H1 (cell line): ENCODE results near the gene CYP1B1. TPM values are rescaled to one million over a fixed set of nuclear protein-coding genes. Genes with fewer than 3 reads are reported as not detected.
A peak's percentile ranks its signal among the peaks of the same experiment; 100 is the strongest.

ENCODE experiments used
- CTCF ChIA-PET: fragments of 300-600 bp; sonication (Branson Sonifier 250); formaldehyde crosslinking; loops from one replicate; lab custom pipeline; 2021; ENCODE audit not compliant: partially characterized antibody; lab: Charles Lee
- POLR2A ChIA-PET: fragments of 300-600 bp; sonication (Branson Sonifier 250); formaldehyde crosslinking; loops from one replicate; lab custom pipeline; 2021; ENCODE audit warnings: inconsistent platforms; ENCODE audit not compliant: partially characterized antibody; lab: Charles Lee
- DNase-seq, 2 experiments: peaks; one replicate each; pipeline versions ENCODE4 v3.0.0 to v3.0.0-alpha.2; 2010 to 2022; ENCODE audit warnings: low spot score in 2 of 2, low read depth in 1 of 2, mixed read lengths in 1 of 2
- FAIRE-seq: peaks from 2 replicates; lab custom pipeline; 2011; peaks lifted over from hg19 to GRCh38; lab: Jason Lieb, UNC
- H2AFZ ChIP-seq: 2 replicates; pipeline ENCODE4 v1.8.1; 2012; ENCODE audit warnings: low read length, inconsistent platforms
- H2AK5ac ChIP-seq: 2 replicates; pipeline ENCODE4 v1.6.1; 2013; ENCODE audit warnings: low read depth, low read length
- H2BK120ac ChIP-seq: replicated peaks from 2 replicates; pipeline ENCODE3; 2013; ENCODE audit warnings: low read depth, low read length, inconsistent platforms
- H2BK12ac ChIP-seq: 2 replicates; pipeline ENCODE4 v1.6.1; 2013; ENCODE audit warnings: low read depth, low read length
- H2BK15ac ChIP-seq: 2 replicates; pipeline ENCODE4 v1.6.1; 2013; ENCODE audit warnings: low read length
- H2BK20ac ChIP-seq: 2 replicates; pipeline ENCODE4 v1.6.1; 2013; ENCODE audit warnings: low read length
- H2BK5ac ChIP-seq: 2 replicates; pipeline ENCODE4 v1.6.1; 2013; ENCODE audit warnings: low read depth, low read length
- H3K14ac ChIP-seq: 2 replicates; pipeline ENCODE4 v1.6.1; 2013; ENCODE audit warnings: inconsistent platforms; ENCODE audit not compliant: insufficient read length
- H3K18ac ChIP-seq: 2 replicates; pipeline ENCODE4 v1.6.1; 2013; ENCODE audit warnings: low read length; ENCODE audit errors: extremely low read depth
- H3K23ac ChIP-seq: 2 replicates; pipeline ENCODE4 v1.6.1; 2013; ENCODE audit warnings: inconsistent platforms; ENCODE audit not compliant: insufficient read length
- H3K23me2 ChIP-seq: 2 replicates; pipeline ENCODE4 v1.6.1; 2013; ENCODE audit warnings: low read depth, low read length
- H3K27ac ChIP-seq: 2 replicates; pipeline ENCODE4 v1.6.1; 2011; ENCODE audit warnings: low read depth, low read length, inconsistent platforms
- H3K27me3 ChIP-seq, 4 experiments: replicated peaks in 1 of 4; 1 replicate in 1 of 4; 2 replicates in 3 of 4; pipeline versions ENCODE4 v1.6.1 to v1.8.1; 2011 to 2013; ENCODE audit warnings: low read length in 3 of 4, mild to moderate bottlenecking in 3 of 4, inconsistent platforms in 2 of 4, mixed read lengths in 2 of 4, moderate library complexity in 1 of 4; ENCODE audit not compliant: control insufficient read depth in 3 of 4, insufficient read depth in 3 of 4; ENCODE audit errors: extremely low read depth in 1 of 4
- H3K36me3 ChIP-seq, 4 experiments: 2 replicates each; pipeline versions ENCODE4 v1.6.1 to v1.8.1; 2011 to 2013; ENCODE audit warnings: mild to moderate bottlenecking in 4 of 4, low read length in 3 of 4, moderate library complexity in 2 of 4, control low read depth in 1 of 4, inconsistent platforms in 1 of 4; ENCODE audit not compliant: insufficient read depth in 4 of 4, control insufficient read depth in 2 of 4
- H3K4ac ChIP-seq: replicated peaks from 2 replicates; pipeline ENCODE3; 2013; ENCODE audit warnings: low read length, low read depth, mixed read lengths, inconsistent platforms; ENCODE audit not compliant: insufficient read length
- H3K4me1 ChIP-seq, 4 experiments: replicated peaks in 1 of 4; 1 replicate in 1 of 4; 2 replicates in 3 of 4; pipeline versions ENCODE4 v1.6.1 to v1.8.1; 2011 to 2013; ENCODE audit warnings: low read length in 3 of 4, inconsistent platforms in 2 of 4, mixed read lengths in 1 of 4; ENCODE audit not compliant: insufficient read depth in 4 of 4, control insufficient read depth in 3 of 4
- H3K4me2 ChIP-seq, 2 experiments: 2 replicates each; pipeline versions ENCODE4 v1.6.1 to v1.8.1; 2011 to 2013; ENCODE audit warnings: low read depth in 2 of 2, low read length in 2 of 2, control low read depth in 1 of 2, inconsistent platforms in 1 of 2, mild to moderate bottlenecking in 1 of 2; ENCODE audit not compliant: insufficient read depth in 1 of 2
- H3K4me3 ChIP-seq, 4 experiments: fragments of 200-600, 300-600 bp in 1 of 4; sonication (generic), shearing (Covaris generic), sonication (Bioruptor Twin) in 1 of 4; 2 replicates each; pipeline versions ENCODE4 v1.5.1 to v1.8.1; 2011 to 2016; ENCODE audit warnings: low read length in 4 of 4, low read depth in 3 of 4, control low read depth in 2 of 4, inconsistent platforms in 2 of 4, mild to moderate bottlenecking in 2 of 4, mixed read lengths in 1 of 4, moderate library complexity in 1 of 4; ENCODE audit not compliant: insufficient read depth in 2 of 4; ENCODE audit errors: extremely low read depth in 1 of 4
- H3K56ac ChIP-seq: replicated peaks from 2 replicates; pipeline ENCODE3; 2013; ENCODE audit warnings: low read depth, mild to moderate bottlenecking, mixed read lengths, low read length, inconsistent platforms; ENCODE audit not compliant: insufficient read length
- H3K79me1 ChIP-seq: 2 replicates; pipeline ENCODE4 v1.6.1; 2013; ENCODE audit warnings: low read depth, low read length, control low read depth
- H3K79me2 ChIP-seq, 2 experiments: 2 replicates each; pipeline versions ENCODE4 v1.6.1 to v1.8.1; 2012 to 2013; ENCODE audit warnings: low read length in 2 of 2, mild to moderate bottlenecking in 2 of 2, inconsistent platforms in 1 of 2; ENCODE audit not compliant: insufficient read depth in 2 of 2, control insufficient read depth in 1 of 2
- H3K9ac ChIP-seq, 4 experiments: replicated peaks in 1 of 4; 1 replicate in 1 of 4; 2 replicates in 3 of 4; pipeline versions ENCODE4 v1.6.1 to v1.8.1; 2011 to 2013; ENCODE audit warnings: low read depth in 3 of 4, low read length in 3 of 4, control low read depth in 2 of 4, mild to moderate bottlenecking in 2 of 4, moderate library complexity in 2 of 4, inconsistent platforms in 1 of 4; ENCODE audit errors: extremely low read depth in 1 of 4
- H3K9me3 ChIP-seq, 2 experiments: 2 replicates each; pipeline versions ENCODE4 v1.6.1 to v1.8.1; 2012 to 2013; ENCODE audit warnings: mild to moderate bottlenecking in 2 of 2, moderate library complexity in 2 of 2, control low read depth in 1 of 2, inconsistent platforms in 1 of 2, low read depth in 1 of 2, low read length in 1 of 2, mixed read lengths in 1 of 2; ENCODE audit not compliant: insufficient read depth in 2 of 2
- H4K20me1 ChIP-seq, 2 experiments: replicated peaks in 1 of 2; 2 replicates each; pipeline versions ENCODE3 to v1.8.1; 2011 to 2013; ENCODE audit warnings: inconsistent platforms in 2 of 2, low read length in 2 of 2, mild to moderate bottlenecking in 1 of 2; ENCODE audit not compliant: insufficient read depth in 2 of 2, control insufficient read depth in 1 of 2
- H4K5ac ChIP-seq: 2 replicates; pipeline ENCODE4 v1.6.1; 2013; ENCODE audit warnings: low read length, low read depth, mixed read lengths, inconsistent platforms; ENCODE audit not compliant: insufficient read length
- H4K8ac ChIP-seq: 2 replicates; pipeline ENCODE4 v1.8.0; 2013; ENCODE audit warnings: mild to moderate bottlenecking, moderate library complexity, low read length, inconsistent platforms; ENCODE audit not compliant: insufficient read depth; ENCODE audit errors: extremely low read depth
- H4K91ac ChIP-seq: replicated peaks from 2 replicates; pipeline ENCODE3; 2013; ENCODE audit warnings: low read length, mixed read lengths, inconsistent platforms; ENCODE audit not compliant: insufficient read length
- ATF3 ChIP-seq: IDR thresholded peaks from 2 replicates; pipeline ENCODE4 v1.6.1; 2011; ENCODE audit warnings: low read depth, mild to moderate bottlenecking, low read length; ENCODE audit not compliant: insufficient read depth
- CEBPB ChIP-seq: IDR thresholded peaks from 2 replicates; pipeline ENCODE4 v1.6.1; 2012; ENCODE audit warnings: low read depth, low read length
- CREB1 ChIP-seq: IDR thresholded peaks from 2 replicates; pipeline ENCODE4 v1.6.1; 2012; ENCODE audit warnings: inconsistent platforms
- E2F6 ChIP-seq: IDR thresholded peaks from 2 replicates; pipeline ENCODE4 v1.6.1; 2012; ENCODE audit warnings: inconsistent platforms
- EGR1 ChIP-seq: IDR thresholded peaks from 2 replicates; pipeline ENCODE4 v1.6.1; 2011; ENCODE audit warnings: low read depth, low read length, borderline replicate concordance
- KDM1A ChIP-seq: fragments of 200-600, 300-600 bp; sonication (generic); IDR thresholded peaks from 2 replicates; pipeline ENCODE4 v1.7.1; 2016; ENCODE audit warnings: mild to moderate bottlenecking, low read length, borderline replicate concordance
- MAFK ChIP-seq: IDR thresholded peaks from 2 replicates; pipeline ENCODE4 v1.6.1; 2012; ENCODE audit warnings: low read depth, mild to moderate bottlenecking, improper control_type of control experiment, low read length
- SUZ12 ChIP-seq: fragments of 200-600 bp; sonication (generic); IDR thresholded peaks from 2 replicates; pipeline ENCODE4 v1.6.1; 2012; ENCODE audit warnings: mild to moderate bottlenecking, inconsistent platforms, low read length, moderate library complexity, mixed read lengths
- WGBS, 2 experiments: shearing (Covaris generic) in 1 of 2; methylation state at CpG; one replicate each; pipeline versions ENCODE4 v1.1.6 to v1.1.7; 2013 to 2015; ENCODE audit warnings: low lambda C conversion rate in 2 of 2, mixed read lengths in 2 of 2, inconsistent platforms in 1 of 2, low coverage in 1 of 2, missing lambda C conversion rate in 1 of 2; ENCODE audit not compliant: insufficient replicate concordance in 2 of 2, insufficient coverage in 1 of 2, insufficient read length in 1 of 2; ENCODE audit errors: extremely low coverage in 1 of 2, missing lambda C conversion rate in 1 of 2; 5-methylcytosine and 5-hydroxymethylcytosine counted together
- polyA plus RNA-seq, 7 experiments: library from polyadenylated mRNA; depleted of rRNA in 3 of 7; stranded (reverse) in 5 of 7; unstranded in 2 of 7; fragments of >200 nt in 5 of 7; fragments of 200-250 nt in 2 of 7; gene quantifications; 1 replicate in 5 of 7; 2 replicates in 1 of 7; 4 replicates in 1 of 7; pipeline versions ENCODE4 v1.2.1 to v1.2.3, GENCODE V29; 2011 to 2013; ENCODE audit warnings: missing spikeins in 2 of 7, mixed read lengths in 2 of 7
- total RNA-seq: library from RNA; stranded (reverse); fragmentation: NEBNext Ultra II Directional; extraction: Animal tissue kit (Norgen Biotek cat#: 25700); gene quantifications from 2 replicates; pipeline ENCODE4 v1.2.1, GENCODE V29; 2021

CYP1B1 gene
- total and polyA plus RNA-seq, 2 of the 8 experiments (the other 6 are each of a cell fraction or from before 2014, with no cell fraction given): 1.3 to 5.7 TPM

- Histone ChIP-seq H3K27me3 (peaks cover 31 to 61% (median 51%) of the 10 kb centered on the region in 4 experiments), H3K4me3 (peak overlapping the region; percentile 26 to 63 (median 33); a peak in 7 of 8 replicates), H4K20me1 (no peaks in the 10 kb centered on the region), H3K36me3 (peaks cover 0 to 4% (median 0%) of the 10 kb centered on the region in 4 experiments; a peak in 1 of 8 replicates), H3K4ac (no peak overlapping the region), H3K9me3 (no peaks in the 10 kb centered on the region; a peak in 1 of 4 replicates), H3K23me2 (peaks cover 26% of the 10 kb centered on the region), H3K4me2 (peak overlapping the region; percentile 91 to 94), H3K23ac (no peak overlapping the region), H3K27ac (no peak overlapping the region), H2BK12ac (peak overlapping the region; percentile 100; the same call in 1 of the 2 replicates), H3K14ac (no peak overlapping the region), H2AFZ (peak overlapping the region; percentile 82; the same call in 1 of the 2 replicates), H2BK120ac (no peak overlapping the region), H3K9ac (no peak overlapping the region), H3K56ac (no peak overlapping the region), H3K79me1 (no peaks in the 10 kb centered on the region), H4K91ac (peak overlapping the region; percentile 90), H4K5ac (no peak overlapping the region), H2BK15ac (peak overlapping the region; percentile 84; the same call in 1 of the 2 replicates), H3K4me1 (peaks cover 3 to 28% (median 18%) of the 10 kb centered on the region in 4 experiments), H2BK20ac (peak overlapping the region; percentile 43; the same call in 1 of the 2 replicates), H3K79me2 (no peaks in the 10 kb centered on the region), H3K18ac (peak overlapping the region; percentile 90), H2AK5ac (no peak overlapping the region), H2BK5ac (peak overlapping the region; percentile 78; the same call in 1 of the 2 replicates), H4K8ac (peak overlapping the region; percentile 88)
- DNase-seq (peak in 1 of 2 experiments; percentile 71), FAIRE-seq (no peak)
- CTCF ChIA-PET: interaction anchor here (0.7 to 0.9 kb wide), 2 partner anchors 199 to 395 kb away, joined by 3 to 4 read pairs; no protein-coding TSS in a partner anchor
- POLR2A ChIA-PET: interaction anchor here (0.9 to 1.3 kb wide), 5 partner anchors 8 to 34 kb away, joined by 3 to 4 read pairs (median 3); no protein-coding TSS in a partner anchor
- TF ChIP-seq KDM1A (0 out of 2 replicates have a peak, but pooled peaks have one; percentile 24), SUZ12 (peak; percentile 97; the same call in 1 of the 2 replicates), EGR1 (no peak), CEBPB (no peak), CREB1 (no peak), MAFK (peak; percentile 5; the same call in 1 of the 2 replicates), ATF3 (no peak), E2F6 (no peak)
- WGBS, 2 experiments: 5% methylated on average over 51 of the region's 58 CpGs; no CpG with 5 or more reads in 1 of the 2 experiments
Observed at GRCh38 chr2:38074058-38074763, 1.7 kb downstream of the CYP1B1 start.
